ENCODE results near the gene ANTKMT.

ANTKMT gene

DNA sequence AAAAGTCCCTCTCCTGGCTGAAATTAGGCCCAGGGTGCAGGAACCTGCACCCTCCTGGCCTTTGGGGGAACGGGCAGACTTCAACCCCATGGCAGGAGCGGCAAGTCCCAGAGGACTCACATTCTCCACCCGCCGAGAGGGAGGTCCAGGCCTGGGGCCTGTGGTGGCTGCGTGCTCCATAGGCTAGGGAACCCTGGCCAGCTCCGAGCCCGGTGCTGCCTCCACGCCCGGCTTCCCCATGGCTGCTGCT is 5.2 kb downstream of the ANTKMT start:
- TF ChIP-seq, protein P1, sequence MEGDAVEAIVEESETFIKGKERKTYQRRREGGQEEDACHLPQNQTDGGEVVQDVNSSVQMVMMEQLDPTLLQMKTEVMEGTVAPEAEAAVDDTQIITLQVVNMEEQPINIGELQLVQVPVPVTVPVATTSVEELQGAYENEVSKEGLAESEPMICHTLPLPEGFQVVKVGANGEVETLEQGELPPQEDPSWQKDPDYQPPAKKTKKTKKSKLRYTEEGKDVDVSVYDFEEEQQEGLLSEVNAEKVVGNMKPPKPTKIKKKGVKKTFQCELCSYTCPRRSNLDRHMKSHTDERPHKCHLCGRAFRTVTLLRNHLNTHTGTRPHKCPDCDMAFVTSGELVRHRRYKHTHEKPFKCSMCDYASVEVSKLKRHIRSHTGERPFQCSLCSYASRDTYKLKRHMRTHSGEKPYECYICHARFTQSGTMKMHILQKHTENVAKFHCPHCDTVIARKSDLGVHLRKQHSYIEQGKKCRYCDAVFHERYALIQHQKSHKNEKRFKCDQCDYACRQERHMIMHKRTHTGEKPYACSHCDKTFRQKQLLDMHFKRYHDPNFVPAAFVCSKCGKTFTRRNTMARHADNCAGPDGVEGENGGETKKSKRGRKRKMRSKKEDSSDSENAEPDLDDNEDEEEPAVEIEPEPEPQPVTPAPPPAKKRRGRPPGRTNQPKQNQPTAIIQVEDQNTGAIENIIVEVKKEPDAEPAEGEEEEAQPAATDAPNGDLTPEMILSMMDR (IDR thresholded peaks at IDR 0.05; ENCODE audit: low read depth, low read length, missing control alignments) = no peak
- DNase-seq (ENCODE audit: low read depth) = no peak
- no peak overlapping the region; the same call in none of the 2 replicates for H3K4me3 ChIP-seq (ENCODE audit: low read depth, low read length)

DNA sequence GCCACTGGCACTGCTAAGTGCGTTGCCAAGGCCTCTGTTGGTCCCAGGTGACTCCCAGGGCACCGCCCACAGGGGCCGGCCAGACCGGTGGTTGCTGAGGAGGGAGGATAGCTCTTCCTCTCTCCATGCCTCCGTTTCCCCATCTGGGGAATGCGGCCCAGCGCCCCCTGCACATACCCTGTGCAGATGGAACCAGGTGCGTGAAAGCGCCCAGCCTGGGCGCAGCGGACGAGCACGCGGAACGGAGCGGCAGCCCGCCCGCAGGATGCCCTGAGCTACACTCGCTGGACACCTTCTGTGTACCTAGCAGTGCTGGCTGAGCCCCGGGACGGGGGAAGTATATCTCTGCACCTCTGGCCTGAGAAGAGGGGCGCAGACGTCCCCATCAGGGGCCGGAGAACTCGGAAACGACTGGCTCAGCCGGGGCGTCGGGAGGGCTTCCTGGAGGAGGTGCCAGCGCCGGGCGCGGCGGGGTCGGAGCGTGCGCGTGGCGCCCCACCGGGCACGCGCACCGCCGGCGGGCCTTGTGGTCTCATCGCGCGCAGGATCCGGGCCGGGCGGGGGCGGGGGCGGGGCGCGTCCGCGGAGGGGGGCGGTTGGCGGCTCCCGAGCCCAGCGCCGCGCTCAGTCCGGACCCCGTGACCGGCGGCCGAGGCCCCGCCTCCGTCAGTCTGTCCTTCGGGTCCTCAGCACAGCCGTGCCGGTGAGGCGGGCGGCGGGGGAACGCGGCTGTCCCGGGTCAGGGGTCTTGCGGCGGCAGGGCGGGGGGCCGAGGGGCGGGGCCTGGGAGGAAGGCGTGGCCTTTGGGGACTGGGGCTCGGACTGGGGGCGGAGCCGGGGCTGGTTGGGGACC is 5.7 kb downstream of the ANTKMT start, which contains the start of the genes CCDC78 and HAGHL:
Gene CCDC78 (minus strand): TSS at position 6 of the 853 bp plus-strand sequence. CDS start 76 bp downstream, outside the sequence.
Gene HAGHL (plus strand): TSS at position 669 of the 853 bp plus-strand sequence. CDS start 404 bp downstream, outside the sequence.
- peak within 1 kb of the TSS; percentile 85 for H3K4me3 ChIP-seq (ENCODE audit: low read depth, low read length)
- no peak for DNase-seq (ENCODE audit: low read depth)
- TF ChIP-seq, protein P1 (IDR thresholded peaks at IDR 0.05; ENCODE audit: low read depth, low read length, missing control alignments) = no peak

GRCh38 chr16:727291-727977 is 6.5 kb downstream of the ANTKMT start:
- H3K4me3 ChIP-seq (ENCODE audit: low read depth, low read length) = peak overlapping the region; percentile 85
- DNase-seq (ENCODE audit: low read depth) = no peak
- TF ChIP-seq, protein P1 (IDR thresholded peaks at IDR 0.05; ENCODE audit: low read depth, low read length, missing control alignments) = no peak

DNA sequence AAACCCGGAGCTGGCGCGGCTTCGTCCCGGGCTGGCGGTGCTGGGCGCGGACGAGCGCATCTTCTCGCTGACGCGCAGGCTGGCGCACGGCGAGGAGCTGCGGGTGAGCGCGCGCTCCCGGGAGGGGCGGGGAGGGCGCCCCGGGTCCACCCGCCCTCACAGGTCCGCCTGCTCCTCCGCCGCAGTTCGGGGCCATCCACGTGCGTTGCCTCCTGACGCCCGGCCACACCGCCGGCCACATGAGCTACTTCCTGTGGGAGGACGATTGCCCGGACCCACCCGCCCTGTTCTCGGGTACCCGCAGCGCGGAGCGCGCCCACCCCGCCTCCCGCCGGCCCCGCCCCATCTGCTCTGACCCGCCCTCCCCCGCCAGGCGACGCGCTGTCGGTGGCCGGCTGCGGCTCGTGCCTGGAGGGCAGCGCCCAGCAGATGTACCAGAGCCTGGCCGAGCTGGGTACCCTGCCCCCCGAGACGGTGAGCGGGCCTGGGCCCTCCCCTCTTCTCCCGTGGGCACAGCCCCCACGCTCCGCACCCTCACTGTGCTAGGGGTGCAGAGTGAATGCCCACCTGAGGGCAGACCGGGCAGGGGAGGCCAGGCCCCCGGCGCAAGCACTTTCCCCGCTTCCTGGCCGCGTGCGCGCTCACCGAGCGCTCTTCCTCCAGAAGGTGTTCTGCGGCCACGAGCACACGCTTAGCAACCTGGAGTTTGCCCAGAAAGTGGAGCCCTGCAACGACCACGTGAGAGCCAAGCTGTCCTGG is 7.4 kb downstream of the ANTKMT start:
- TF ChIP-seq, protein P1 (IDR thresholded peaks at IDR 0.05; ENCODE audit: low read depth, low read length, missing control alignments) = no peak
- H3K4me3 ChIP-seq (ENCODE audit: low read depth, low read length) = peak overlapping the region; percentile 85
- DNase-seq (ENCODE audit: low read depth) = no peak

DNA sequence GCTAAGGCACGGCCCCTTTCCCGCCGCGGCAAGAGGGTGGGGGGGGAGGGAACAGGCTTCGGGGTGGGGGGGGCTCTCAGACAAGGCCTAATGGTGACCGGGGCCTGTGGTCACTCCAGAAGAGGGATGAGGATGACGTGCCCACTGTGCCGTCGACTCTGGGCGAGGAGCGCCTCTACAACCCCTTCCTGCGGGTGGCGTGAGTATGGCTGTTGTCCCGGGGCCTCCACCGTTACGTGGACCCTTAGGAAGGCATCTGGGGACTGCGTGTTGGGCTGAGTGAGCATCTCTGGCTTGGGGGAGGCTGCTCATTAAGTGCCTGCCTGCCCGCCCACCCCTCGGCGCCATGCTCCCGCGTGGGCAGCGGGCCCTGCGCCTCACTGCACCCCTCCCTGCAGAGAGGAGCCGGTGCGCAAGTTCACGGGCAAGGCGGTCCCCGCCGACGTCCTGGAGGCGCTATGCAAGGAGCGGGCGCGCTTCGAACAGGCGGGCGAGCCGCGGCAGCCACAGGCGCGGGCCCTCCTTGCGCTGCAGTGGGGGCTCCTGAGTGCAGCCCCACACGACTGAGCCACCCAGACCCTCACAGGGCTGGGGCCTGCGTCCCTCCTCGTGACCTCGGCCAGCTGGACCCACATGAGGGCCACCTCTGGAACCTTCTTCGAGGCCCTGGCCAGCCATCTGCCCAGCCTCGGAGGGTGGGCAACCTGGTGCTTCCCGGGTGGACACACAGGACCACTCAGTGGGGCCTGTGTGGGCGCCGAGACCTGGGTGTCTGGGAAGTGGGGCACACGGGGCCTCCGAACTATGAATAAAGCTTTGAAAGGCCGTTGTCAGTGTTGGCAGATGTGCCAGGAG is 8.2 kb downstream of the ANTKMT start:
- H3K4me3 ChIP-seq (ENCODE audit: low read depth, low read length) = peak overlapping the region; percentile 85
- DNase-seq (ENCODE audit: low read depth) = no peak
- TF ChIP-seq, protein P1 (IDR thresholded peaks at IDR 0.05; ENCODE audit: low read depth, low read length, missing control alignments) = no peak
